ENCODE measurements around the gene BIVM. TPM values are rescaled to one million over a fixed set of nuclear protein-coding genes. Genes with fewer than 3 reads are reported as not detected.

The BIVM gene
- total RNA-seq, 2 experiments from 2014 or later = 17.3 to 18.4 TPM

DNA sequence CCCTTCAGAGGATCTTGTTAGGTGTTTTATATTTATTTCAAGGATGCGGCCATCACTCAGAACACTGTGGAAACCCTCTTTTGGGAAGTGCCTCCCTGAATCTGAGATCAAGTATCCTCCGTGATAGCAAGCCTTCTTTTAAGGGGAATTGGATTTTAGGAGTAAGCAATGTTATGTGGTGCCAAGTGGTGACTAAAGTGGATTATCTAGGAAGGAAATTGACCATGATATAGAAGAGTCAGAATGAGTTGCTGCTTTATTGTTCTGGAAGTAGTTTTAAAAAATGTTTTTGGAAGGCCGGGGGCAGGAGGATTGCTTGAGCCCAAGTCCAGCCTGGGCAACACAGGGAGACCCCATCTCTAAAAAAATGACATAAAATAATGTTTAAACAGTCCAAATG lies 53.6 kb downstream of the BIVM start:
- peaks cover 36% of the 10 kb centered on the region for H3K4me1 Mint-ChIP-seq (ENCODE audit: low read depth)
- DNase-seq = no peak
- TF ChIP-seq, protein P1, sequence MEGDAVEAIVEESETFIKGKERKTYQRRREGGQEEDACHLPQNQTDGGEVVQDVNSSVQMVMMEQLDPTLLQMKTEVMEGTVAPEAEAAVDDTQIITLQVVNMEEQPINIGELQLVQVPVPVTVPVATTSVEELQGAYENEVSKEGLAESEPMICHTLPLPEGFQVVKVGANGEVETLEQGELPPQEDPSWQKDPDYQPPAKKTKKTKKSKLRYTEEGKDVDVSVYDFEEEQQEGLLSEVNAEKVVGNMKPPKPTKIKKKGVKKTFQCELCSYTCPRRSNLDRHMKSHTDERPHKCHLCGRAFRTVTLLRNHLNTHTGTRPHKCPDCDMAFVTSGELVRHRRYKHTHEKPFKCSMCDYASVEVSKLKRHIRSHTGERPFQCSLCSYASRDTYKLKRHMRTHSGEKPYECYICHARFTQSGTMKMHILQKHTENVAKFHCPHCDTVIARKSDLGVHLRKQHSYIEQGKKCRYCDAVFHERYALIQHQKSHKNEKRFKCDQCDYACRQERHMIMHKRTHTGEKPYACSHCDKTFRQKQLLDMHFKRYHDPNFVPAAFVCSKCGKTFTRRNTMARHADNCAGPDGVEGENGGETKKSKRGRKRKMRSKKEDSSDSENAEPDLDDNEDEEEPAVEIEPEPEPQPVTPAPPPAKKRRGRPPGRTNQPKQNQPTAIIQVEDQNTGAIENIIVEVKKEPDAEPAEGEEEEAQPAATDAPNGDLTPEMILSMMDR (IDR thresholded peaks at IDR 0.05) = no peak
- H3K4me3 Mint-ChIP-seq = no peak overlapping the region
- peak overlapping the region; percentile 43 for H3K27ac Mint-ChIP-seq
- H3K9me3 Mint-ChIP-seq = no peaks in the 10 kb centered on the region
- ChIA-PET POLR2A (no interaction called here), CTCF (no interaction called here)
- no peak for ATAC-seq
- intact Hi-C loops (cut with micrococcal nuclease) = no loop called here
- H3K36me3 Mint-ChIP-seq (ENCODE audit: low read depth) = peaks cover 32% of the 10 kb centered on the region
- H3K27me3 Mint-ChIP-seq = no peaks in the 10 kb centered on the region

GRCh38 chr13:102854675-102855074 lies 55.8 kb downstream of the BIVM start:
- ChIA-PET CTCF (interaction anchor here (0.9 to 2.1 kb wide), 4 partner anchors 9 to 273 kb away, joined by 3 to 14 read pairs (median 3); no protein-coding TSS in a partner anchor), POLR2A (interaction anchor here (0.6 to 0.9 kb wide), 2 partner anchors 8 to 387 kb away, joined by 3 to 4 read pairs; partner anchors contain the start of gene ERCC5)
- Mint-ChIP-seq H3K27ac (peak overlapping the region; percentile 27), H3K9me3 (no peaks in the 10 kb centered on the region), H3K4me1 (ENCODE audit: low read depth) (peaks cover 21% of the 10 kb centered on the region), H3K27me3 (no peaks in the 10 kb centered on the region), H3K36me3 (ENCODE audit: low read depth) (peaks cover 36% of the 10 kb centered on the region), H3K4me3 (no peak overlapping the region)
- intact Hi-C loops (cut with micrococcal nuclease) = no loop called here
- ATAC-seq = no peak
- TF ChIP-seq, protein P1 (IDR thresholded peaks at IDR 0.05) = no peak
- DNase-seq = no peak

GRCh38 chr13:102856557-102856956 lies 57.6 kb downstream of the BIVM start:
- CTCF ChIA-PET = interaction anchor here (0.9 to 1.9 kb wide), 4 partner anchors 9 to 265 kb away, joined by 3 to 19 read pairs (median 3); no protein-coding TSS in a partner anchor
- H3K4me1 Mint-ChIP-seq (ENCODE audit: low read depth) = peaks cover 12% of the 10 kb centered on the region
- H3K4me3 Mint-ChIP-seq = no peak overlapping the region
- H3K9me3 Mint-ChIP-seq = no peaks in the 10 kb centered on the region
- no peak for DNase-seq
- ATAC-seq = no peak
- no peaks in the 10 kb centered on the region for H3K27me3 Mint-ChIP-seq
- H3K27ac Mint-ChIP-seq = no peak overlapping the region
- H3K36me3 Mint-ChIP-seq (ENCODE audit: low read depth) = peaks cover 41% of the 10 kb centered on the region
- intact Hi-C loops (cut with micrococcal nuclease) = no loop called here
- POLR2A ChIA-PET = no interaction called here
- TF ChIP-seq, protein P1 (IDR thresholded peaks at IDR 0.05) = no peak

GRCh38 chr13:102862624-102863210 lies 63.8 kb downstream of the BIVM start:
- no peak for DNase-seq
- ChIA-PET CTCF (interaction anchor here (2.0 kb wide), 1 partner anchor 8 kb away, joined by 22 read pairs; no protein-coding TSS in a partner anchor), POLR2A (interaction anchor here (0.8 kb wide), 1 partner anchor 42 kb away, joined by 3 read pairs; no protein-coding TSS in a partner anchor)
- no peak for ATAC-seq
- H3K4me1 Mint-ChIP-seq (ENCODE audit: low read depth) = peaks cover 10% of the 10 kb centered on the region
- H3K36me3 Mint-ChIP-seq (ENCODE audit: low read depth) = peaks cover 52% of the 10 kb centered on the region
- no peaks in the 10 kb centered on the region for H3K9me3 Mint-ChIP-seq
- intact Hi-C loops (cut with micrococcal nuclease) = no loop called here
- TF ChIP-seq, protein P1 (IDR thresholded peaks at IDR 0.05) = no peak
- H3K27ac Mint-ChIP-seq = peak overlapping the region; percentile 40
- H3K4me3 Mint-ChIP-seq = no peak overlapping the region
- no peaks in the 10 kb centered on the region for H3K27me3 Mint-ChIP-seq

DNA sequence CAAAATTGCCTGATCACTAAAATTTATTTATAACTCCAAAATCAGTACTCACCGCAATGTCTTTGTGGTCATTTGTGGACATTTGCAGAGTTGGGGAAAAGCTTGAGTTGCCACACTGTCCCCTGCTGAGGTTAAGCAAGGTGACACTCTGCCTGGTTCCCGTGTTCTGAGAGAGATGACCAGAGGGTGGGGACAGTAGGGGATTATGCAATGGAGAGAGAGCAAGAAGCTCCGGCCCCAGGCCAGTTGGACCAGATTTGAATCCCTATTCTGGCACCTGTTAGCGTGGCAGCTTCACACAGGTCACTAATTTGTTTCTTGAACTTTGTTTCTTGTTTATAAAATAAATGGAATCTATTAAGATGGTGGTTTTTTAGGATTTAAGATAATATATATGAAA lies 64.7 kb downstream of the BIVM start:
- no peak for DNase-seq
- no peak for ATAC-seq
- ChIA-PET CTCF (interaction anchor here (1.3 to 1.5 kb wide), 2 partner anchors 9 to 284 kb away, joined by 3 to 5 read pairs; no protein-coding TSS in a partner anchor), POLR2A (interaction anchor here (0.8 kb wide), 1 partner anchor 42 kb away, joined by 3 read pairs; no protein-coding TSS in a partner anchor)
- Mint-ChIP-seq H3K36me3 (ENCODE audit: low read depth) (peaks cover 50% of the 10 kb centered on the region), H3K9me3 (no peaks in the 10 kb centered on the region), H3K27ac (no peak overlapping the region), H3K27me3 (no peaks in the 10 kb centered on the region), H3K4me3 (no peak overlapping the region), H3K4me1 (ENCODE audit: low read depth) (peaks cover 12% of the 10 kb centered on the region)
- intact Hi-C loops (cut with micrococcal nuclease) = no loop called here
- TF ChIP-seq, protein P1 (IDR thresholded peaks at IDR 0.05) = no peak

Data from activated CD8-positive, alpha-beta T cell treated with anti-CD3 and anti-CD28 coated beads for 36 hours (primary cell).